IMR-90 (cell line): ENCODE data around the gene HMCN1.

Experiments
- CTCF ChIP-seq: conservative IDR thresholded peaks from 2 replicates; pipeline ENCODE4 v1.5.1; 2012; ENCODE audit warnings: mild to moderate bottlenecking, low read depth, low read length, improper control_type of control experiment
- MXI1 ChIP-seq: IDR thresholded peaks from 2 replicates; pipeline ENCODE4 v1.6.1; 2012; ENCODE audit warnings: low read depth, mild to moderate bottlenecking, low read length, moderate library complexity, borderline replicate concordance
- POLR2A ChIP-seq: IDR thresholded peaks from 2 replicates; pipeline ENCODE4 v1.6.1; 2012; ENCODE audit warnings: mild to moderate bottlenecking, low read depth, low read length
- RCOR1 ChIP-seq: IDR thresholded peaks from 2 replicates; pipeline ENCODE4 v1.6.1; 2012; ENCODE audit warnings: mild to moderate bottlenecking, low read length, improper control_type of control experiment; ENCODE audit not compliant: insufficient replicate concordance

GRCh38 chr1:185696422-185697150 lies 37.6 kb upstream of the HMCN1 start:
- TF ChIP-seq MXI1 (no peak), RCOR1 (no peak), CTCF (no peak), POLR2A (no peak)
